ENCODE data around the gene TEKT5. TPM values are rescaled to one million over a fixed set of nuclear protein-coding genes. Genes with fewer than 3 reads are reported as not detected.
"Not testable (repeated sequence)": the region's sequence is repeated elsewhere in the genome, so short reads cannot be mapped to it uniquely, and the experiment has no call there.

The TEKT5 gene
- total RNA-seq, 4 donors from 2014 or later = 3.0 TPM; not detected in 3

DNA sequence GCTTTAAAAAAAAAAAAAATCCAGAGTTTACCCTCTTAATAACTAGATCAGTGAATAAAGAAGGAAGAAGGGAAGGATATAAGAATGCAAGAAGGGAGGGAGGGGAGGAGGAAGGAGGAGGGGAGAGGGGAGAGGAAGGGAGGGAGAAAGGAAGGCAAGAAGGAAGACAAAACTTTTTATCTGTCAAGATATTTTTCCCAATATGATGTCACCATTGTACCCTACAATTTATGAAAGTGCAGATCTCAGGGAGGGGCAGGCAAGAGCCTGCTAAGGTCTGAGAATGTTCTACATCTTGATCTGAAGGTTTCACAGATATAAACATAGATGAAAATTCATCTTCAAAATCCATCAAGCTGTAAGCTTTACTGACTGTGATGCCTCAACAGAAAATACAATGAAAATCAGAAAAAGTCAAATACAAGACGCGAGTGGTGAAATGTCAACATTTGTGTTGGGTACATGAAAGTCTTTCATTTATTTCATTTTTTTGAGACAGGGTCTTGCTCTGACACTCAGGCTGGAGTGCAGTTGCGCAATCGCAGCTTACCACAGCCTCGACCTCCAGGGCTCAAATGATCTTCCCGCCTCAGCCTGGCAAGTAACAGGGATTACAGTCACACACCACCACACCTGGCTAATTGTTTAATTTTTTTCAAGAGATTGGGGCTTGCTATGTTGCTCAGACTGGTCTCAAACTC, 57.2 kb downstream of the TEKT5 start:
- Histone ChIP-seq H3K27me3 (no peaks in the 10 kb centered on the region), H3K9me3 (no peaks in the 10 kb centered on the region), H3K36me3 (no peaks in the 10 kb centered on the region), H3K4me3 (replicated peaks in 1 of 3) (no peak overlapping the region), H3K4me1 (no peaks in the 10 kb centered on the region), H3K27ac (no peak overlapping the region)
- TF ChIP-seq POLR2A (IDR thresholded peaks at IDR 0.05) = no peak
- TF ChIP-seq, protein P1, sequence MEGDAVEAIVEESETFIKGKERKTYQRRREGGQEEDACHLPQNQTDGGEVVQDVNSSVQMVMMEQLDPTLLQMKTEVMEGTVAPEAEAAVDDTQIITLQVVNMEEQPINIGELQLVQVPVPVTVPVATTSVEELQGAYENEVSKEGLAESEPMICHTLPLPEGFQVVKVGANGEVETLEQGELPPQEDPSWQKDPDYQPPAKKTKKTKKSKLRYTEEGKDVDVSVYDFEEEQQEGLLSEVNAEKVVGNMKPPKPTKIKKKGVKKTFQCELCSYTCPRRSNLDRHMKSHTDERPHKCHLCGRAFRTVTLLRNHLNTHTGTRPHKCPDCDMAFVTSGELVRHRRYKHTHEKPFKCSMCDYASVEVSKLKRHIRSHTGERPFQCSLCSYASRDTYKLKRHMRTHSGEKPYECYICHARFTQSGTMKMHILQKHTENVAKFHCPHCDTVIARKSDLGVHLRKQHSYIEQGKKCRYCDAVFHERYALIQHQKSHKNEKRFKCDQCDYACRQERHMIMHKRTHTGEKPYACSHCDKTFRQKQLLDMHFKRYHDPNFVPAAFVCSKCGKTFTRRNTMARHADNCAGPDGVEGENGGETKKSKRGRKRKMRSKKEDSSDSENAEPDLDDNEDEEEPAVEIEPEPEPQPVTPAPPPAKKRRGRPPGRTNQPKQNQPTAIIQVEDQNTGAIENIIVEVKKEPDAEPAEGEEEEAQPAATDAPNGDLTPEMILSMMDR (IDR thresholded peaks at IDR 0.05) = no peak
- DNase-seq = no peak
- WGBS, 2 donors = 55 to 57% methylated on average over 6 of the region's 6 CpGs
- intact Hi-C loops (cut with DNase I) = no loop called here

DNA sequence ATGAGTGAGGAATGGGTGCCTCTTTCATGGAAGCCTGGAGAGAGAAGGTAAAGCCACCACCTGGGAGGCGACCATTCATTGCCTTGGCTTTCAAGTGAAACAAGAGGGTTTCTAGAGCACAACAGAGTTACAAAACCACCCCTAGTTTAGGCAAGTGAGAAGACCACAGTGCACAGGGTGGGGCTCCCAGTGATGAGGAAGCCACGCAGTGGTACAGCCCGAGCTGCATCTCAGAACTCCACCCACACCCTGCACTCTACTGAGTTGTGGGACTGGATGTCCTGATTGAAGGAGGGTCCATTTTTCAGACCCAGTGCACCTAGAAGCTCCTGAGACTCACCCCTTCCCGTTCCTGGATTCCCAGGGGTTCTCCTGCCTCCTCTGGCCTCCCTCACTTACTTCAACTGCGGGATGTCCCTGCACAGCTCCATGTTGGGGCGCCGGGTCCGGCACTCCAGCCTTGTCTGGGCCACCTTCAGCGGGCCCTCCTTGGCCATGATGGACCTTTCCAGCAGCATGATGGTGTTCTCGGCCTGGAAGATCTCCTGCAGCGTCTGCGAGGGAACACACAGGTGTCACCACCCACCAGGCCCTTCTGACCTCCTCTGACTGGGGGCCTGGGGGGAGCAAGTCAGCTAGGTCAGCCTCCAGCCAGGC, 59.2 kb downstream of the TEKT5 start:
- WGBS, 2 donors = 90 to 94% methylated on average over 9 to 11 of the region's 12 CpGs
- Histone ChIP-seq H3K9me3 (no peaks in the 10 kb centered on the region), H3K4me1 (no peaks in the 10 kb centered on the region), H3K36me3 (no peaks in the 10 kb centered on the region), H3K27me3 (no peaks in the 10 kb centered on the region), H3K27ac (no peak overlapping the region), H3K4me3 (replicated peaks in 1 of 3) (no peak overlapping the region)
- no peak for DNase-seq
- intact Hi-C loops (cut with DNase I) = no loop called here
- TF ChIP-seq POLR2A (IDR thresholded peaks at IDR 0.05) = no peak
- TF ChIP-seq, protein P1 (IDR thresholded peaks at IDR 0.05) = no peak

DNA sequence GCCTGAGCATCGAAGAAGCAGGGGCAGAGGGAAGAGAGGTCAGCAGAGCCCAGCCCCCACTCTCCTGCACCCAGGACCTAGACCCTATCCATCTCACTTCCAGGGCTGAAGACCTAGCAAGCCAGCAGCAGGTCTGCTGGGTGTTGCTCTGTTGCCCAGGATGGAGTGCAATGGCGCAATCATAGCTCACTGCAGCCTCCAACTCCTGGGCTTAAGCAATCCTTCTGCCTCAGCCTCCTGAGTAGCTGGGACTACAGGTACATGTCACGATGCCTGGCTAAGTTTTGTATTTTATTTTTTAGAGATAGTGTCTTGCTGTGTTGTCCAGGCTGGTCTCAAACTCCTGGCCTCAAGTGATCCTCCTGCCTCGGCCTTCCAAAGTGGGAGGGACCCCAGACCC, 61.3 kb downstream of the TEKT5 start:
- DNase-seq; H3K4me1 ChIP-seq; H3K36me3 ChIP-seq; H3K27me3 ChIP-seq; H3K4me3 ChIP-seq (replicated peaks in 1 of 3); H3K9me3 ChIP-seq; intact Hi-C loops (cut with DNase I); H3K27ac ChIP-seq: not testable (repeated sequence)
- WGBS, 2 donors = 86 to 94% methylated on average over 4 of the region's 4 CpGs

DNA sequence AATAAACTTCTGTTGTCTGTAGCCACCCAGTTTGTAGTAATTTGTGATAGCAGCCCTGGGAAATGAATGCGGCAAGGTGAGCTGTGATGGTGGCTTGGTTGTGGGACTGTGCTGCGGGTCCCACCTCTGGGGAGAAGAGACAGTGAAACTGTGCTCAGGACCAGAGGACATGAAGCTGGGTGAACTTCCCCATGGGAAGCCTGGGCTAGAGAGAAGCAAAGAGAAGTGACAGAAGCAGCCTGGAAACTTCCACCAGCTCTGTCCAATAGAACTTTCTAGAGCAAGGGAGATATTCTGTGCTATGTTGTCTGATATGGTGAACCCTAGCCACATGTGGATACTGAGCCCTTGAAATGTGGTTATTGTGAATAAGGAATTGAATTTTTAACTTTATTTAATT, 62.8 kb downstream of the TEKT5 start:
- TF ChIP-seq, protein P1 (IDR thresholded peaks at IDR 0.05) = no peak
- TF ChIP-seq POLR2A (IDR thresholded peaks at IDR 0.05) = no peak
- 87 to 90% methylated on average over 2 of the region's 2 CpGs for WGBS, 2 donors
- H3K36me3 ChIP-seq = no peaks in the 10 kb centered on the region
- no peak overlapping the region for H3K4me3 ChIP-seq (replicated peaks in 1 of 3)
- H3K4me1 ChIP-seq = no peaks in the 10 kb centered on the region
- H3K27ac ChIP-seq = no peak overlapping the region
- no peaks in the 10 kb centered on the region for H3K9me3 ChIP-seq
- no peaks in the 10 kb centered on the region for H3K27me3 ChIP-seq
- intact Hi-C loops (cut with DNase I) = no loop called here
- no peak for DNase-seq

DNA sequence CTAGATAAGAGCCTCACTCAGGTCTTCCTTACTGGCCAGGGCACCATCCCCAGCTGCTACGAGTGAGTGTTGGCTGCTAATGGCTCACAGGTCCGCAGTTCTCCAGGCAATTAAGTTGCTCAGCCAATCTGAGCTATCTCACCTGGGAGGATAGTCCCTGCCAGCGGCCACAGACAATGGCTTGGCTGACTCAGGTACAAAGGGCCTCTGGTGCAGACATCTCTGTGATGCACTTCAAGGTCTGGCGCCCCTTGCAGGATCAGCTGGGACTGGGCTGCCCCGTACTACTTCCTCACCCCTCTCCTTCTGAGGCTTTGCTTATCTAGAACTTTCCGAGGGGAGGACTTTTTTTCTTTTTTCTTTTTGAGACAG, 65.2 kb downstream of the TEKT5 start:
- intact Hi-C loops (cut with DNase I) = no loop called here
- TF ChIP-seq POLR2A (IDR thresholded peaks at IDR 0.05) = no peak
- TF ChIP-seq, protein P1 (IDR thresholded peaks at IDR 0.05) = no peak
- 54 to 68% methylated on average over 5 to 6 of the region's 6 CpGs for WGBS, 2 donors
- H3K9me3 ChIP-seq = no peaks in the 10 kb centered on the region
- H3K27ac ChIP-seq = no peak overlapping the region
- no peak overlapping the region for H3K4me3 ChIP-seq (replicated peaks in 1 of 3)
- DNase-seq = no peak
- H3K27me3 ChIP-seq = no peaks in the 10 kb centered on the region
- H3K36me3 ChIP-seq = no peaks in the 10 kb centered on the region
- no peaks in the 10 kb centered on the region for H3K4me1 ChIP-seq
